H9 (cell line): Measurements from ENCODE around the gene IBA57. TPM values are rescaled to one million over a fixed set of nuclear protein-coding genes. Genes with fewer than 3 reads are reported as not detected.

ENCODE experiments used
- DNase-seq: peaks from one replicate; pipeline ENCODE4 v3.0.0-alpha.2; 2017
- H2AFZ ChIP-seq: one replicate; pipeline ENCODE4 v1.6.1; 2013; ENCODE audit warnings: mild to moderate bottlenecking, low read length, control low read depth, moderate library complexity
- H2AK5ac ChIP-seq: 2 replicates; pipeline ENCODE4 v1.6.1; 2013; ENCODE audit warnings: low read length, control low read depth, mixed read lengths; ENCODE audit not compliant: insufficient read length
- H2BK120ac ChIP-seq: one replicate; pipeline ENCODE4 v1.6.1; 2013; ENCODE audit warnings: low read depth, mild to moderate bottlenecking, low read length, control low read depth, inconsistent platforms; ENCODE audit not compliant: poor library complexity, severe bottlenecking
- H2BK12ac ChIP-seq: 2 replicates; pipeline ENCODE4 v1.6.1; 2013; ENCODE audit warnings: low read length, control low read depth, mixed read lengths, low read depth; ENCODE audit not compliant: insufficient read length
- H2BK15ac ChIP-seq: 2 replicates; pipeline ENCODE4 v1.6.1; 2013; ENCODE audit warnings: low read depth, low read length, control low read depth
- H2BK20ac ChIP-seq: one replicate; pipeline ENCODE4 v1.6.1; 2013; ENCODE audit warnings: low read depth, mild to moderate bottlenecking, low read length, control low read depth, inconsistent platforms; ENCODE audit not compliant: poor library complexity, severe bottlenecking
- H2BK5ac ChIP-seq: 2 replicates; pipeline ENCODE4 v1.6.1; 2013; ENCODE audit warnings: low read length, control low read depth, mixed read lengths; ENCODE audit not compliant: insufficient read length
- H3K14ac ChIP-seq: 2 replicates; pipeline ENCODE4 v1.6.1; 2013; ENCODE audit warnings: low read length, control low read depth; ENCODE audit not compliant: insufficient read depth
- H3K18ac ChIP-seq: 2 replicates; pipeline ENCODE4 v1.6.1; 2013; ENCODE audit warnings: low read depth, mild to moderate bottlenecking, mixed read lengths, low read length, control low read depth; ENCODE audit not compliant: insufficient read length
- H3K23ac ChIP-seq: 2 replicates; pipeline ENCODE4 v1.6.1; 2013; ENCODE audit warnings: low read length, control low read depth, mixed read lengths, low read depth; ENCODE audit not compliant: insufficient read length
- H3K23me2 ChIP-seq: 2 replicates; pipeline ENCODE4 v1.6.1; 2013; ENCODE audit warnings: low read depth, mild to moderate bottlenecking, mixed read lengths, low read length, control low read depth; ENCODE audit not compliant: insufficient read length, poor library complexity, severe bottlenecking
- H3K27ac ChIP-seq: 2 replicates; pipeline ENCODE4 v1.5.1; 2013; ENCODE audit warnings: low read length, control low read depth, mixed read lengths, low read depth; ENCODE audit not compliant: insufficient read length
- H3K27me3 ChIP-seq: 2 replicates; pipeline ENCODE4 v1.6.1; 2013; ENCODE audit warnings: low read length, control low read depth, inconsistent platforms; ENCODE audit not compliant: insufficient read depth
- H3K4ac ChIP-seq: 2 replicates; pipeline ENCODE4 v1.6.1; 2013; ENCODE audit warnings: low read depth, mild to moderate bottlenecking, control low read depth, inconsistent platforms, low read length, moderate library complexity
- H3K4me1 ChIP-seq: 2 replicates; pipeline ENCODE4 v1.6.1; 2013; ENCODE audit warnings: low read length, control low read depth, inconsistent platforms; ENCODE audit not compliant: insufficient read depth
- H3K4me2 ChIP-seq: 2 replicates; pipeline ENCODE4 v1.6.1; 2013; ENCODE audit warnings: low read length, control low read depth, mixed read lengths; ENCODE audit not compliant: insufficient read length, insufficient read depth
- H3K56ac ChIP-seq: 2 replicates; pipeline ENCODE4 v1.6.1; 2013; ENCODE audit warnings: low read depth, mild to moderate bottlenecking, mixed read lengths, low read length, control low read depth; ENCODE audit not compliant: insufficient read length
- H3K79me1 ChIP-seq: 2 replicates; pipeline ENCODE4 v1.6.1; 2013; ENCODE audit warnings: low read depth, mild to moderate bottlenecking, moderate library complexity, low read length, control low read depth, inconsistent platforms; ENCODE audit not compliant: insufficient read depth, poor library complexity, severe bottlenecking
- H3K79me2 ChIP-seq: 2 replicates; pipeline ENCODE4 v1.6.1; 2013; ENCODE audit warnings: low read length, control low read depth, inconsistent platforms; ENCODE audit not compliant: insufficient read depth
- H3K9ac ChIP-seq: 2 replicates; pipeline ENCODE4 v1.6.1; 2013; ENCODE audit warnings: low read length, control low read depth, mixed read lengths; ENCODE audit not compliant: insufficient read length; ENCODE audit errors: extremely low read depth
- H3K9me3 ChIP-seq: one replicate; pipeline ENCODE4 v1.6.1; 2013; ENCODE audit warnings: low read depth, low read length, inconsistent platforms; ENCODE audit not compliant: control insufficient read depth
- H3T11ph ChIP-seq: one replicate; pipeline ENCODE4 v1.6.1; 2013; ENCODE audit warnings: mild to moderate bottlenecking, low read length, control low read depth, inconsistent platforms
- H4K20me1 ChIP-seq: one replicate; pipeline ENCODE4 v1.6.1; 2013; ENCODE audit not compliant: control insufficient read depth, insufficient read length, insufficient read depth
- H4K5ac ChIP-seq: 2 replicates; pipeline ENCODE4 v1.6.1; 2013; ENCODE audit warnings: low read depth, mild to moderate bottlenecking, mixed read lengths, low read length, control low read depth; ENCODE audit not compliant: insufficient read length
- H4K8ac ChIP-seq: replicated peaks from 2 replicates; pipeline ENCODE4 v1.6.1; 2013; ENCODE audit warnings: low read length, control low read depth, mixed read lengths, low read depth; ENCODE audit not compliant: insufficient read length
- H4K91ac ChIP-seq: 2 replicates; pipeline ENCODE4 v1.6.1; 2013; ENCODE audit warnings: low read depth, mild to moderate bottlenecking, moderate library complexity, mixed read lengths, low read length, control low read depth; ENCODE audit not compliant: insufficient read length
- H3K27ac Mint-ChIP-seq, 3 experiments: 2 replicates in 2 of 3; 3 replicates in 1 of 3; pipeline ENCODE4 v1.8.0; 2020 to 2021; ENCODE audit warnings: mixed read lengths in 3 of 3, mild to moderate bottlenecking in 1 of 3, moderate library complexity in 1 of 3
- H3K27me3 Mint-ChIP-seq: 2 replicates; pipeline ENCODE4 v1.8.0; 2021; ENCODE audit warnings: low read depth, mild to moderate bottlenecking, moderate library complexity, mixed read lengths
- H3K36me3 Mint-ChIP-seq, 3 experiments: 2 replicates in 2 of 3; 3 replicates in 1 of 3; pipeline ENCODE4 v1.8.0; 2020 to 2021; ENCODE audit warnings: low read depth in 3 of 3, mixed read lengths in 3 of 3; ENCODE audit not compliant: insufficient read depth in 1 of 3
- H3K4me1 Mint-ChIP-seq, 2 experiments: 2 replicates each; pipeline ENCODE4 v1.8.0; 2020; ENCODE audit warnings: mixed read lengths in 2 of 2
- H3K4me3 Mint-ChIP-seq, 2 experiments: 2 replicates in 1 of 2; 3 replicates in 1 of 2; pipeline ENCODE4 v1.8.0; 2020 to 2021; ENCODE audit warnings: mild to moderate bottlenecking in 2 of 2, mixed read lengths in 2 of 2, moderate library complexity in 1 of 2
- H3K9me3 Mint-ChIP-seq, 2 experiments: 2 replicates in 1 of 2; 3 replicates in 1 of 2; pipeline ENCODE4 v1.8.0; 2020; ENCODE audit warnings: mild to moderate bottlenecking in 2 of 2, mixed read lengths in 2 of 2, moderate library complexity in 1 of 2
- CTCF ChIP-seq: fragments of 200-600 bp; sonication (generic); conservative IDR thresholded peaks from 3 replicates; pipeline ENCODE4 v1.8.0; 2021; ENCODE audit warnings: antibody characterized with exemption, mild to moderate bottlenecking
- WGBS: extraction: QIAGEN DNeasy Blood & Tissue Kit; methylation state at CpG from one replicate; pipeline ENCODE4 v1.1.7; 2013; ENCODE audit warnings: missing lambda C conversion rate, low lambda C conversion rate, mixed read lengths; ENCODE audit not compliant: insufficient read length; ENCODE audit errors: extremely low coverage; 5-methylcytosine and 5-hydroxymethylcytosine counted together
- total RNA-seq: library from RNA; stranded (reverse); gene quantifications from 2 replicates; pipeline ENCODE4 v1.2.1, GENCODE V29; 2021

Gene IBA57
- total RNA-seq, 1 experiment from 2014 or later: 12.6 TPM

- Histone ChIP-seq H3K23me2 (no peaks in the 10 kb centered on the region), H3K79me2 (no peaks in the 10 kb centered on the region), H2BK120ac (no peak overlapping the region), H3K56ac (no peak overlapping the region), H3K9me3 (no peaks in the 10 kb centered on the region), H3K27ac (no peak overlapping the region), H4K20me1 (no peaks in the 10 kb centered on the region), H3K18ac (no peak overlapping the region), H2BK15ac (no peak overlapping the region), H2BK5ac (no peak overlapping the region), H2AFZ (no peak overlapping the region), H3K4me1 (no peaks in the 10 kb centered on the region), H3K4ac (no peak overlapping the region), H3T11ph (no peak overlapping the region), H2BK12ac (no peak overlapping the region), H3K14ac (no peak overlapping the region), H4K5ac (no peak overlapping the region), H3K27me3 (peaks cover 2% of the 10 kb centered on the region; the same call in 1 of the 2 replicates), H2AK5ac (no peak overlapping the region), H3K4me2 (no peak overlapping the region), H4K91ac (no peak overlapping the region), H3K23ac (no peak overlapping the region), H3K79me1 (no peaks in the 10 kb centered on the region), H3K9ac (no peak overlapping the region), H2BK20ac (no peak overlapping the region), H4K8ac (no peak overlapping the region)
- 0 out of 4 replicates have a peak, but pooled peaks cover 0 to 3% of the 10 kb centered on the region in 2 experiments for H3K4me1 Mint-ChIP-seq
- H3K4me3 Mint-ChIP-seq: no peak overlapping the region
- no peak for DNase-seq
- peaks cover 40% of the 10 kb centered on the region for H3K27me3 Mint-ChIP-seq
- WGBS: no CpG with 5 or more reads among the region's 1 CpG
- peaks cover 34 to 36% of the 10 kb centered on the region in 2 experiments for H3K9me3 Mint-ChIP-seq
- peaks cover 7 to 9% (median 7%) of the 10 kb centered on the region in 3 experiments; a peak in 6 of 7 replicates for H3K36me3 Mint-ChIP-seq
- no peak for TF ChIP-seq CTCF
- no peak overlapping the region for H3K27ac Mint-ChIP-seq
These were observed 45.3 kb upstream of the IBA57 start for GRCh38 chr1:228120351-228120750.
